HG02678 (cell line): ENCODE data around the gene GLOD5.

Source experiments
- ATAC-seq: cut with Tn5 transposase; IDR thresholded peaks from one replicate; pipeline ENCODE4 v1.9.1; 2021; ENCODE audit warnings: mild to moderate bottlenecking, moderate library complexity; ENCODE audit not compliant: unreplicated experiment

The GLOD5 gene

DNA sequence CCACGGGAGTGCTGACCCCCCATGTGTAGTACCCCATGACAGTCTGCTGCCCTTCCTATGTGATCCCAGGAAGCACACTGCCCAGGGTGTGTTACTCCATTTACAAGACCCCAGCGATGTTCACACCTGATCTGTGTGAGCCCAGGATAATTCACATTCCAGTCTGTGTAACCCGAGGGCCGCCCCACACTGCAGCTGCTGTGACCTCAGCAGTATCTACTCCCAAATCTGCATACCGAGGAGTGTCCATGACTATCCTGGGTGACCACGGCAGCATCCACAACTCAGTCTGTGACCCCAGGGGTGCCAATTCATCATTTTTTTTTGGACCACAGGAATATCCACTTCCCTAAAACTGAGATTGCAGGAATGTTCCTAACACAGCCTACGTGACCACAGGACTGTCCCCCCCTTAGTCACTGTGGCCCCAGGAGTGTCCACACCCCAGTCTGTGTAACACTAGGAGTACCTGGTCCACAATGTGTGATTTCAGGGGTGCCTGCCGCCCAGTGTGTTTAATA is 7.8 kb upstream of the GLOD5 start:
- ATAC-seq: no peak

DNA sequence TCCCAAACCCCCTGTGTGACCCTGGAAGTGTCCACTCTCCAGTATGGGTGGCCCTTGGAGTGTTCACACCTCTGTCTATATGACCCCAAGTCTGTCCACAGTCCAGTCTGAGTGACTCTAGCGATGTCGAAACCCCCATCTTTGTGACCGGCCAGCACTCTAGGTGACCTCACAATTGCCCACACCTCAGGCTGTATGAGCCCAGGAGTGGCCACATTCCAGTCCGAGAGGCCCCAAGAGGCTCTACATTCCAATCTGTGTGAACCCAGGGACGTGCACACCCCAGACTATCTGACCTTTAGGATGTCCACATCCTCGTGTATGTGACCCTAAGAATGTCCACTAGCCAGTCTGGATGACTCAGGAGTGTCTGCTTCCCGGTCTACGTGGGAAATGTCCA is 7.3 kb upstream of the GLOD5 start:
- no peak for ATAC-seq

DNA sequence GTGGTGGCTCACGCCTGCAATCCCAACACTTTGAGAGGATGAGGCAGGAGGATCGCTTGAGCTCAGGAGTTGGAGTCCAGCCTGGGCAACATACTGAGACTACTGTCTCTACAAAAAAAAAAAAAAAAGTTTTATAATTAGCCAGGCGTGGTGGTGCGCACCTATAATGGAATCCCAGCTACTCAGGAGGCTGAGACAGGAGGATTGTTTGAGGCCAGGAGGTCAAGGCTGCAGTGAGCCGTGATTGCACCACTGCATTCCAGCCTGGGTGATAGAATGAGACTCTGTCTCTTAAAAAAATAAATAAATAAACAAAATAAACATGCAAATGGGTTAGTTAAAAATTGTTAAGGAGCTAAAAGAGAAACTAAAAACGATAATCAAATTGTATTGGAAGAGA is 7.7 kb downstream of the GLOD5 start:
- ATAC-seq: no peak

DNA sequence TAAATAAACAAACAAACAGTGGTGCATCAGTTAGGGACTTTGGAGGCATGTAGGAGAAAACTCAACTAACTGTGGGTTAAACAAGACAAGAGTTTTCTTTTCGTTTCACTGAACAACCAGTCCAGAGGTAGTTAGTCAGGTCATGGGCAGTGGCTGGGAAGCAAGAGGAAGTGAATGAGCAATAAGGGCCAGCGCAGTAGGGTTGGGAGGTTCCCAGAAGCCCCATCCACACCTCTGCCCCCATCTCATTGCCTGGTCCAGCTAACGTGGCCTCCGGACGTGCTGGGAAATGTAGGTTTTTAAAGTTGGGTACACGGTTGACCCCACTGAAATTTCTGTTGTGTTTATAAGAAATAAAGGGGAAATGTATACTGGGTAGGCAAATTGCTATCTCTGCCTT is 8.7 kb downstream of the GLOD5 start:
- no peak for ATAC-seq

DNA sequence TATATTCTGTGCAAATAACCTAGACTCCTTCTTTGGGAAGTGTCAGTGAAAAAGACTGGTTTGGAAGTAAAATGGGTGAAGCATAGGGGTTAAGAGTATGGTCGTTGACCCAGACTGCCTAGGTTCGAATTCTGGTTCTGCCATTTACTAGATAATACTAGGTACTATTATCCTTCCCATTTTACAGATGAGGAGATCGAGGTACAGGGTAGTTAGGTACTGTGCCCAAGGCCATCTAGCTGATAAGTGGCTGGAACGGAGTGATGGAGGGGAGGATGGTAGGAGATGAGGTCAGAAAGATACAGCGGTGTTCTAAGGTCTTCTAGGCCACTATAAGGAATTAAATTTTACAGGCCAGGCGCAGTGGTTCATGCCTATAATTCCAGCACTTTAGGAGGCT is 11.1 kb downstream of the GLOD5 start:
- ATAC-seq: no peak

DNA sequence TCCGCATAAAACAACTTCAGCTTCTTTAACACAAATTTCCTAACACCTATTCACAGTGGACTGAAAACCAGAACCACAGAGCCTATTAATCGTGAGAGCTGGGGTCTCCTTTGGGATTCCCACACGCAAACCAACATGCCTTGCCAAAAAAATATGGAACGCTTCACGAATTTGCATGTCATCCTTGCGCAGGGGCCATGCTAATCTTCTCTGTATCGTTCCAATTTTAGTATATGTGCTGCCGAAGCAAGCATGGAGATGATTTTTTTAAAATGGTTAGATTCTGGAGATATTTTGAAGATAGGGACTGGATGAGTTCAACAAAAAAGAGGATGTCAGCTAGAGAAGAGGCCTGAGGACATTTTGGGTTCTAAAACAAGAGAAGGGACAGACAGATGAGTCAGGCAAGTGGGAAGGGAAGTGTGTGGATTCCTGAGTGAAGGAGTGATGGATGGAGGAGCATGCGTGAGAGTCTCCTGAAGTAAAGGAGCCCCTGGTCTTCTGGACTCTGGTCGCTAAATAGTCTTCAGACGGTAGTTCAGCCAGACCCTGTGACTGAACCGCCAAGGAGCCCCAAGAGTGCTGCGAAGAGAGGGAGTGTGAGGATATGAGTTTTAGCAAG is 15.4 kb downstream of the GLOD5 start:
- no peak for ATAC-seq

DNA sequence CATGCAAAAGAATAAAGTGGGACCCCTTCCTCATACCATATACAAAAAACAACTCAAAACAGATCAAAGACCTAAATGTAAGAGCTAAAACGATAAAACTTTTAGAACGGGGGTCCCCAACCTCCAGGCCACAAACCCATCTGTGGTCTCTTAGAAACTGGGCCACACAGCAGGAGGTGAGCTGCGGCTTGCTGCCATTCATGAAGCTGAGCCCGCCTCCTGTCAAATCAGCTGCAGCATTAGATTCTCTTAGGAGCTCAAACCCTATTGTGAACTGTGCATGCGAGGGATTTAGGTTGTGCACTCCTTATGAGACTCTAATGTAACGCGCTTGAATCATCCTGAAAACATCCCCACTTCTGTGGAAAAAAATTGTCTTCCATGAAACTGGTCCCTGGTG is 17.9 kb downstream of the GLOD5 start:
- no peak for ATAC-seq

DNA sequence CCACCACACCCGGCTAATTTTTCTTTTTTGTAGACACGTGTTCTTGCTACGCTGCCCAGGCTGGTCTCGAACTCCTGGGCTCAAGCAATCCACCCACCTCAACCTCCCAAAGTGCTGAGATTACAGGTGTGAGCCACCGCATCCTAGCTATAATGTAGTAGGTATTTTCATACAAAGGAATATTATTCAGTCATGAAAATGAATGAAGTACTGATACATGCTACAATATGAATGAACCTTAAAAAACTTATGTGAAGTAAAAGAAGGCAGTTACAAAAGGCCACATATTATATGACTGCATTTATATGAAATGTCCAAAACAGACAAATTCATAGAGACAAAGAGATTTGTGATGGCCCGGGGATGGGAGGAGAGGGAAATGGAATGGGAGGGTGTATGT is 20.2 kb downstream of the GLOD5 start:
- ATAC-seq: no peak

DNA sequence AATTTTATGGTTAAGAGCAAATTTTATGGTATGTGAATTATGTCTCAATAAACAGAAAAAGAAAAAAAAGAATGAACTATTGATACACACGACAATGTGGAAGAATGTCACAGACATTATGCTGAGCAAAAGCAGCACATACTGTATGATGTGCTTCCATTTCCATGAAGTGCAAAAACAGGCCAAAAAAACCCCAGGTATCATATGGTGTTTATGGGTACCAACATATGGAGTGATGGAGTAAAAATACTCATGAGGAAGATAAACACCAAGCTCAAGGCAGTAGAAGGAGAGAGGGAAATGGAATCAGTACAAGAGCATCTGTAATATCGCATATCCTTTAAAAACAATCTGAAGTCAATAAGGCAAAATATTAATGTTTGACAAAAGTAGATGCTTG is 20.7 kb downstream of the GLOD5 start:
- no peak for ATAC-seq

DNA sequence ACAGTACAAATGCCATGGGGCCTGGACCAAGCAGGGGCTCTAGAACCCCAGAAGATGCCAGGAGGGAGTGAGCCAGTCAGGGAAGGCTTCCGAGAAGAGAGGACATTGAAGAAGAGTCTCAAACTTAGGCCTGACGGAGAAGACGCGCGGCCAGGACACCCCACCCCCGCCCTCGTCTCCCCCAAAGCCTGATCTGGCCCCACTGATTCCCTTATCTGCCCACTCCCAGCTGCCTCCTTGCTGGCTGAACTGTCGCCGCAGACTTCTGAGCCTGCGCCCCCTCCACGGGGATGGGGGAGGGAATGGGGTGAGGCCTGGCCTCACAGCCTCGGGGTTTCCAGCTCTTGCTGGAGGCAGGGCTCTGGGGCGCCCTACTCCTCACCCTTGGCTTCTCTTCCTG is 21.2 kb downstream of the GLOD5 start:
- no peak for ATAC-seq

DNA sequence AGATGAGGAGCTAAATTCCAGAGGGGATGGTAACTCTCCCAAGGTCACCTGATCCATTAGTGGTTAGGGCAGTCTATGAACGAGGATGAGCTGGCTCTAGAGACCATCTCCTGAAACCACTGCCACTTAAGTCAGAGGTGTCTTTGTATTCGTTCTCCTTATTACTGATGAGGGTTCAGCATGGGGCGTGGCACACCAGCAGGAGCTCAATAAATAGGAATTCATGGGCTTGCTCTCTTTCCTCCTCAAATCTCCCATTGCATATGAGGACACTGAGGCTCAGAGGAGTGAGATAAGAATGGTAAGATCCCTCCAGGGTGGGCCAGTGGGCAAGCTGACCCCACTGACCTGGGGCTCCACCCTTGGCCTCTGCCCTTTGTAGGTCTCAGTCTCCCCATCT is 23.2 kb downstream of the GLOD5 start:
- no peak for ATAC-seq

DNA sequence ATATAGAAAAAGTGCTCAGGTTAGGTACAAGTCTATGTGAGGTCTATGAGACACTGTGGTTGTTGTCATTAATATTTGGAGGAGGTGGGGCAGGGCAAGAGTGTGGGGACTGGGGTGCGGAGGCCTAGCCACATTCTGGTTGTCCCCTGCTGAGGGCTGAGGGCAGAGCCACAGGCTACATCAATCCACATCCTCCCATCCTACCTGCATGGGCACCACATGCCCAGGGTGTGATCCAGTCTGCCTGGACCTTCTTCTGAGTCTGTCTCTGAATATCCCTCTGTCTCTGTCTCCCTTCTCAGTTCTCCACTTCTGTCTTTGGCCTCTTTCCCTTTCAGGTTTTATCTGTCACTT is 23.6 kb downstream of the GLOD5 start:
- ATAC-seq: no peak

DNA sequence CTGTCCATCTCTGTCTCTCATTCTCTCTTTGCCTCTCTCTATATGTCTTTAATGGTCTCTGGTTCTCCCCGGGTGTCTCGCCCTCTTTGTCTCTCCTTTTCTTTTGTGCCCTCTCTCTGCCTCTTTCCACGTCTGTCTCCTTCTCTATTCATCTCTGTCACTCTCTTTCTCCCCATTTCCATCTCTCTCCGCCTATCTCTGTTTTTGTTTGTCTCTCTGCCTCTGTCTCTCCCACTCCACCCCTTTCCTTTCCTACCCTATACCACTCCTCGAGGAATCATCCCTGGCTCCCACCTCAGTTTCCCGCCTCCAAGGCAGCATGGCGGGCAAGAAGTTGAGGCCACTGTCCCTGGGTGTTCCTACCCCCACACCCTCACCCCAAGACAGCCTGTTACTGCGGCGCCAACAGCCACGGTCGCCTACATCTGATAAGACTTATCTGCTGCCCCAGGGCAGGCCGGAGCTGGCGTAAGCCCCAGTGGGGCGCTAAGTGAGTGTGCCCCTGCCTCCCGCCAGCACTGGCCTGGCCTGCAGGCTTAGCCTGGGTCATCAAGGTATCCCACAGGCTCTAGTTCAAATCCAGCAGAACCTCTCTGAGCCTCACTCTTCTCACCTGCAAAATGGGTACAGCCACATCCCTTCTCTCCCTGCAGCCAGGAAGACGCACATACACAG is 24.1 kb downstream of the GLOD5 start:
- no peak for ATAC-seq

DNA sequence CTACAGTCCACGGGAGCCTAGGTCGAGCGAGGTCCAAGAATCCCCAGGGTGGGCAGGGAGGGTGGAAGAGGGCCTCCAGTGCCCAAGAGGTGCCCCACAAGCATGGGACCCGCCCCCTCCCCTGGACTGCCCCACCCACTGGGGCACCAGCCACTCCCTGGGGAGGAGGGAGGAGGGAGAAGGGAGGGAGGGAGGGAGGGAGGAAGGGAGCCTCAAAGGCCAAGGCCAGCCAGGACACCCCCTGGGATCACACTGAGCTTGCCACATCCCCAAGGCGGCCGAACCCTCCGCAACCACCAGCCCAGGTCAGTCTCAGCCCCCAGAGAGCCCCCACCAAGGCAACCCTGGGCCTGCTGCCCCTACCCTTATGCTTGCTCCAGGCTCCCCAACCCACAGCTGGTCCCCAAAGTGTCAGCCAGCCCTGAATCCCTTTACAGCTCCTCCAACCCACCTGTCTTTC is 24.8 kb downstream of the GLOD5 start, which contains the start of gene GATA1:
GATA1 (plus strand) TSS at position 250 of the 460 bp plus-strand sequence. CDS start 4,520 bp downstream, outside the sequence.
- no peak for ATAC-seq

DNA sequence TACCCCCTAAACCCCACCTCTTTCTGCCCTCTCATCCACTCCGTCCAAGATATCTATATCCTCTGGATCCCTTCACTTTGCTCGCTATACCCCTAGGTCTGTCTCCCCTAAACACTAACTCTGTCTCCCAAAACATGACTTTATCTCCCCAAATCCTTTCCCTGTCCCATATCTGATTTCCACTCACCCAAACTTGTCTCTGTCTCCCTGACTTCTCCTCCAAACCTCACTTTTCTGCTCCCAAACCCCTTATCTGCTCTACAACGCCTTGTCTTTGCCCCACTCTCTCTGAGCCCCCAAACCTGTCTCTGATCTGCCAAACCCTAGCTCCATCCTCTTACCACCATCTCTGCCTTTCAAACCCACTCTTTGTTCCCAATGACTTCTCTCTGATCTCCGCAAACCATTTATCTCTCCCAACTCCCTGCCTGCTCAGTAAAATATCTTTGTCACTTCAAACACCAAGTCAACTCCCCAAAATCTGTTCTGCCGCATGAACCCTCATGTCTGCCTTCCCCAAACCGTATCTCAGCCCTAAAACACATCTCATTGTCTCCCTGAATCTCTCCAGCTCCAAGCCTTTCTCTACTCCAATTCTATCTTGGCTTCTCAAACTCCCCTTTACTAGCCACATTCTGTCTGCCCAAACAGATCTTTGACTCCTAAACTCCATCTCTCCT is 25.4 kb downstream of the GLOD5 start:
- ATAC-seq: no peak

DNA sequence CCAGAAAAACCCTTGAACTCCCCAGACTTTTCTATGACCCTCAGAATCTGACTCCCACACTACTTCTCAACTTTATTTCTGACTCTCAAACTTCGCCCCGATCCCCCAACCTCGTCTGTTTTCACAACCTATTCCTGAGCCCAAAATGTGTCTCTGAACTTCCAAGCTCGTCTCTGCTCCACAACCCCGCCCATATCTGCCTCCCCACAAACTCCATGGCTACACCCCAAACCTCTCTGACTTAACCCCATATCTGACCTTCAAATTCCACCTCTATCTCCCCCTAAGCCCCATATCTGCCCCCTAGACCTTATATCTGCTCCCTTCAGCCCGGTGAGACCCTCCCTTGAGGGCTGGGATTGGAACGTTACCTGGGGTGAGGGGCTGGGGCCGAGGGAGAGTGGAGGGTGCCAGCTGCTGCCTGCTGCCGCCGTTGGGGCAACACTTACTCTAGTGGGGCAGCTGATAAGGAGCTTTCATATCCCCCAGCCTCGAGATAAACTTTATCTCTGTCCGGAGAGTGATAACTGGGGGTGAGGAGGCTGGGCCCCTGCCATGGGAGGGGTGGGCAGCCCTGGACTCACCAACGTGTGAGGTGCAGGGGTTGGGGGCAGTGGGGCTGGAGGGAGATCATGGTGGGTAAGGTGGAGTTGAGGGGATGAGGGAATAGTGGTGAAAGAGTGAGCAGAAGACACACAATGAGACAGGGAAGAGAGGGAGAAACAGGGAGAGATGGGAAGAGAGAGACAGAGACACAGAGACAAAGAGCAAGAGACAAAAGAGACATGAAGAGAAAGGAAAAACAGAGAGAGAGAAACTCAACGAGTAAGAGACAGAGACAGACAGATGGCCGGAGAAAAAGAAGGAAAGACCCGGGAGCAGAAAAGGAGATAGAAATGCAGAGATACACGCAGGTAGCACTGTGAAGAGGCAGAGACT is 26.2 kb downstream of the GLOD5 start:
- ATAC-seq: no peak

DNA sequence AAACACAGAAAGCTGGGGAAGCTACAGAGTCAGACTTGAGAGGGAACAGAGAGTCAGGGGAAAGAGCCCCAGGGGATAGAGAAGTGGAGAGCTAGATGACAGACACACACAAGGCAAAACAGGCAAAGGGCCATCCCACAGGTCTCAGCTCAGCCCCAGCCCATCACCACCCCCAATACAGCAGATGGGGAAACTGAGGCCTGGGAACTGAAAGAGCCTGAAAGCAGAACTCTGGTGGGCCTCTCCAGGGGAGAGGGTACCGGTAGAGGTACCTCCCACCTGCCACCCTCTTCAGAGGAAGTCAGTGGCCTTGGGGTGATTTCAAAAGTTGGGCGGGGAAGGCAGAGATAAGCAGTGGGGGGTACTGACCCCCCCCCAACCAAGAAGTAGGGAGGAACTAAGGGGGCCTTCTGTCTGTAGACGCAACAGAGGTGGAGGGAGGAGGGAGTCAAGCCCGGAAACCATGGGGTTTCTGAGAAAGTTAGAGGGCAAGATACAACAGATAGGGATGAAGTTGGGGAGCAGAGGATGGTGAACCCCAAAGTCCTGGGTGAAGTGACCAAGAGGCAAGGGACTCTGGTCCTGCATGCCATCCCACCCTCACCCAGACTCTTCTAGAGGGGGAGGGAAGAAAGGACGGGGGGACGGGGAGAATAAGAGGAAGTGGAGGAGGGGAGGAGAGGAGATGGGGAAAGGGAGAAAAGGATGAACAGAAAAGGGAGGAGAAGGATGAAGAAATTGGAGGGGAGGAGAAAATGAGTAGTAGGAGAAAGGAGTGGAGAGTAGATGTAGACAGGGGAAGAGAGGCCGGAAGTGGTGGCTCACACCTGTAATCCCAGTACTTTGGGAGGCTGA is 28.0 kb downstream of the GLOD5 start:
- no peak for ATAC-seq

DNA sequence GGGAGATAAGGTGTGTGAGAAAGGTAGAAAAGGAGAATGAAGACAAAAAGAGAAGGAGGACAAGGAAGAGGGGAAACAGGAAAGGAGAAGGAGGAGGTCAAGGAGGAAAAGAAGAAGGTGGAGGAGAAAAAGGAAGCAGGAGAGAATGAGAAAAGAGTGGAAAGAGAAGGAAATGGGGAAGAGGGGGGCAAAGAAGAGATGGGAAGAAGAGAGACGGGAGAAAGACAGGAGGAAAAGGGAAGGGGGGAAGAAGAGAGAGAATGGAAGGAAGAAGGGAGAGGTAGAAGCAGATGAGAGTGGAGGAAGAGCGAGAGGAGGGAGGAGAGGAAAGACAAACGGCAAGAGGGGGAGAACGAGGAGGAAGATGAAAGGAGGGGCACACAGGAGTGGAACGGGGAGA is 28.9 kb downstream of the GLOD5 start:
- ATAC-seq: no peak

DNA sequence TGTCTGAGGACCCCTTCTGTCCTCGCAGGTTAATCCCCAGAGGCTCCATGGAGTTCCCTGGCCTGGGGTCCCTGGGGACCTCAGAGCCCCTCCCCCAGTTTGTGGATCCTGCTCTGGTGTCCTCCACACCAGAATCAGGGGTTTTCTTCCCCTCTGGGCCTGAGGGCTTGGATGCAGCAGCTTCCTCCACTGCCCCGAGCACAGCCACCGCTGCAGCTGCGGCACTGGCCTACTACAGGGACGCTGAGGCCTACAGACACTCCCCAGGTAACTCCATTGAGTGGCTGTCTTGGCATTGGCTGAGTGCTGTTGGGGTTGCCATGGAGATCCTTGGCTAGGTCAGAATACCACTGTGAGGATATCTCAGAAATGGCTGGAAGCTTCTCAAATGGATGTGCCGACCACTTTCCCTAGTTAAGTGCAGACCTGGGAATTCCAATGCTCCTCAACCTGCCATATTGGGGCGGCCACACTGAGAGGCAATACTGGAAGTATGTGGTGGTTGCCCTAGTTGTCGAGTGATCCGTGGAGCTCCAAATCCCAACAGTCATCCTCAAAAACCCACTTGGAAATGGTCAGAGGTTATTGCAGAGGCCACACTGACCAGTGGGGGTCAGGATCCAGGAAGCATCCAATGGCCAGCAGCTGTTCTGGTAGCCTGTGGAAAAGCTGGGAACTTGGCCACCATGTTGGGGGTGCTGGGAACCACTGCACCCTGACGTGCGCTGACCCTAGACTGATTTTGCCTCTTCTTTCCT is 29.7 kb downstream of the GLOD5 start:
- no peak for ATAC-seq
